NK-92 treated with Interleukin-12 subunit alpha and Interleukin-12 subunit beta, amount 100 ng/mL, for 24 hours (cell line): ENCODE data around the gene CCDC33.

Experiments
- DNase-seq: peaks from one replicate; lab custom pipeline; 2025; lab: John Stamatoyannopoulos, UW

CCDC33 gene

GRCh38 chr15:74312445-74313007 lies 76.4 kb downstream of the CCDC33 start:
- no peak for DNase-seq

- DNase-seq = no peak
Measured at GRCh38 chr15:74313889-74314288, 77.8 kb downstream of the CCDC33 start.

- DNase-seq = peak; percentile 66
Measured at GRCh38 chr15:74314795-74315438, 78.8 kb downstream of the CCDC33 start.

- peak; percentile 86 for DNase-seq
Measured at GRCh38 chr15:74315626-74316025, 79.5 kb downstream of the CCDC33 start.

GRCh38 chr15:74316141-74316540 lies 80.0 kb downstream of the CCDC33 start:
- DNase-seq = no peak

GRCh38 chr15:74317820-74318375 lies 81.8 kb downstream of the CCDC33 start:
- no peak for DNase-seq

GRCh38 chr15:74318376-74319137 lies 82.4 kb downstream of the CCDC33 start:
- no peak for DNase-seq

GRCh38 chr15:74319138-74319460 lies 83.0 kb downstream of the CCDC33 start:
- DNase-seq = no peak

- no peak for DNase-seq
Measured at GRCh38 chr15:74319596-74320351, 83.6 kb downstream of the CCDC33 start.

GRCh38 chr15:74320352-74321247 lies 84.5 kb downstream of the CCDC33 start:
- peak; percentile 61 for DNase-seq

GRCh38 chr15:74322558-74323180 lies 86.5 kb downstream of the CCDC33 start:
- DNase-seq = peak; percentile 54

- no peak for DNase-seq
Measured at GRCh38 chr15:74324714-74325113, 88.6 kb downstream of the CCDC33 start.

GRCh38 chr15:74326746-74327145 lies 90.6 kb downstream of the CCDC33 start:
- DNase-seq = no peak

- DNase-seq = no peak
Measured at GRCh38 chr15:74327756-74328155, 91.6 kb downstream of the CCDC33 start.

- no peak for DNase-seq
Measured at GRCh38 chr15:74328331-74329056, 92.4 kb downstream of the CCDC33 start.

- no peak for DNase-seq
Measured at GRCh38 chr15:74330861-74331408, 94.8 kb downstream of the CCDC33 start.

- DNase-seq = no peak
Measured at GRCh38 chr15:74332011-74332410, 95.9 kb downstream of the CCDC33 start.

- no peak for DNase-seq
Measured at GRCh38 chr15:74332611-74333010, 96.5 kb downstream of the CCDC33 start.

- DNase-seq = no peak
Measured at GRCh38 chr15:74333093-74333492, 97.0 kb downstream of the CCDC33 start.

GRCh38 chr15:74333662-74334061 lies 97.5 kb downstream of the CCDC33 start:
- DNase-seq = no peak
